ENCODE results near the gene MYO5B. TPM values are rescaled to one million over a fixed set of nuclear protein-coding genes. Genes with fewer than 3 reads are reported as not detected.

Gene MYO5B
- total RNA-seq, 2 experiments from 2014 or later, result 0.02 TPM; not detected in 1

GRCh38 chr18:49861659-49862058, 333.3 kb downstream of the MYO5B start:
- CTCF ChIA-PET, result interaction anchor here (0.7 to 5.5 kb wide), 13 partner anchors 9 to 351 kb away, joined by 3 to 64 read pairs (median 4); partner anchors contain the start of gene LIPG
- Mint-ChIP-seq H3K9me3 (ENCODE audit: low read depth) (no peaks in the 10 kb centered on the region), H3K27me3 (peaks cover 3% of the 10 kb centered on the region), H3K4me1 (no peaks in the 10 kb centered on the region), H3K36me3 (no peaks in the 10 kb centered on the region), H3K4me3 (no peak overlapping the region), H3K27ac (no peak overlapping the region)
- no peak for ATAC-seq
- DNase-seq, result no peak

GRCh38 chr18:49859725-49860124, 335.2 kb downstream of the MYO5B start:
- no peak for DNase-seq
- Mint-ChIP-seq H3K36me3 (no peaks in the 10 kb centered on the region), H3K4me3 (no peak overlapping the region), H3K4me1 (no peaks in the 10 kb centered on the region), H3K27ac (no peak overlapping the region), H3K27me3 (peaks cover 3% of the 10 kb centered on the region), H3K9me3 (ENCODE audit: low read depth) (no peaks in the 10 kb centered on the region)
- CTCF ChIA-PET, result interaction anchor here (0.6 to 5.5 kb wide), 20 partner anchors 10 to 394 kb away, joined by 3 to 64 read pairs (median 5); partner anchors contain the start of gene C18orf32
- ATAC-seq, result no peak

GRCh38 chr18:49859021-49859359, 336.0 kb downstream of the MYO5B start:
- Mint-ChIP-seq H3K9me3 (ENCODE audit: low read depth) (no peaks in the 10 kb centered on the region), H3K36me3 (no peaks in the 10 kb centered on the region)
- no peak for DNase-seq

GRCh38 chr18:49858309-49859020, 336.5 kb downstream of the MYO5B start:
- no peaks in the 10 kb centered on the region for H3K4me1 Mint-ChIP-seq
- DNase-seq (peak; percentile 67), ATAC-seq (no peak)
- no peaks in the 10 kb centered on the region for H3K27me3 Mint-ChIP-seq
- no peaks in the 10 kb centered on the region for H3K36me3 Mint-ChIP-seq
- H3K27ac Mint-ChIP-seq, result no peak overlapping the region
- H3K9me3 Mint-ChIP-seq (ENCODE audit: low read depth), result no peaks in the 10 kb centered on the region
- CTCF ChIA-PET, result interaction anchor here (0.7 to 5.5 kb wide), 31 partner anchors 9 to 399 kb away, joined by 3 to 64 read pairs (median 5); partner anchors contain the start of gene C18orf32
- no peak overlapping the region for H3K4me3 Mint-ChIP-seq

More at GRCh38 chr18:49859021-49859359, 336.0 kb downstream of the MYO5B start:
- no peaks in the 10 kb centered on the region for H3K4me1 Mint-ChIP-seq
- CTCF ChIA-PET, result interaction anchor here (0.7 to 5.5 kb wide), 30 partner anchors 8 to 400 kb away, joined by 3 to 64 read pairs (median 5); partner anchors contain the start of gene C18orf32
- no peaks in the 10 kb centered on the region for H3K27me3 Mint-ChIP-seq
- no peak for ATAC-seq
- no peak overlapping the region for H3K27ac Mint-ChIP-seq
- H3K4me3 Mint-ChIP-seq, result no peak overlapping the region

GRCh38 chr18:49857708-49858107, 337.2 kb downstream of the MYO5B start:
- no peak overlapping the region for H3K27ac Mint-ChIP-seq
- DNase-seq (no peak), ATAC-seq (no peak)
- CTCF ChIA-PET, result interaction anchor here (1.1 to 5.5 kb wide), 12 partner anchors 8 to 348 kb away, joined by 3 to 64 read pairs (median 6); no protein-coding TSS in a partner anchor
- no peaks in the 10 kb centered on the region for H3K4me1 Mint-ChIP-seq
- no peaks in the 10 kb centered on the region for H3K9me3 Mint-ChIP-seq (ENCODE audit: low read depth)
- no peaks in the 10 kb centered on the region for H3K36me3 Mint-ChIP-seq
- H3K4me3 Mint-ChIP-seq, result no peak overlapping the region
- H3K27me3 Mint-ChIP-seq, result no peaks in the 10 kb centered on the region

- CTCF ChIA-PET, result interaction anchor here (0.6 to 2.7 kb wide), 3 partner anchors 304 to 353 kb away, joined by 4 to 12 read pairs (median 10); no protein-coding TSS in a partner anchor
- Mint-ChIP-seq H3K36me3 (no peaks in the 10 kb centered on the region), H3K27me3 (no peaks in the 10 kb centered on the region), H3K9me3 (ENCODE audit: low read depth) (no peaks in the 10 kb centered on the region), H3K27ac (no peak overlapping the region), H3K4me1 (no peaks in the 10 kb centered on the region), H3K4me3 (no peak overlapping the region)
- no peak for ATAC-seq
- DNase-seq, result no peak
These were observed 338.5 kb downstream of the MYO5B start for GRCh38 chr18:49856496-49856895.

GRCh38 chr18:49855711-49856415, 339.1 kb downstream of the MYO5B start:
- ATAC-seq (no peak), DNase-seq (no peak)
- Mint-ChIP-seq H3K36me3 (no peaks in the 10 kb centered on the region), H3K4me1 (no peaks in the 10 kb centered on the region), H3K27ac (no peak overlapping the region), H3K4me3 (no peak overlapping the region), H3K9me3 (ENCODE audit: low read depth) (no peaks in the 10 kb centered on the region), H3K27me3 (no peaks in the 10 kb centered on the region)
- CTCF ChIA-PET, result interaction anchor here (2.3 kb wide), 1 partner anchor 345 kb away, joined by 12 read pairs; no protein-coding TSS in a partner anchor

GRCh38 chr18:49854681-49855080, 340.3 kb downstream of the MYO5B start:
- no peak overlapping the region for H3K27ac Mint-ChIP-seq
- no peaks in the 10 kb centered on the region for H3K9me3 Mint-ChIP-seq (ENCODE audit: low read depth)
- no peak for DNase-seq
- no peak overlapping the region for H3K4me3 Mint-ChIP-seq
- ATAC-seq, result no peak
- CTCF ChIA-PET, result interaction anchor here (0.7 to 2.3 kb wide), 2 partner anchors 295 to 344 kb away, joined by 3 to 12 read pairs; no protein-coding TSS in a partner anchor
- H3K27me3 Mint-ChIP-seq, result no peaks in the 10 kb centered on the region
- no peaks in the 10 kb centered on the region for H3K4me1 Mint-ChIP-seq
- H3K36me3 Mint-ChIP-seq, result no peaks in the 10 kb centered on the region

GRCh38 chr18:49853436-49853835, 341.5 kb downstream of the MYO5B start:
- peaks cover under 1% of the 10 kb centered on the region for H3K27me3 Mint-ChIP-seq
- ATAC-seq (no peak), DNase-seq (no peak)
- CTCF ChIA-PET, result interaction anchor here (1.0 kb wide), 1 partner anchor 9 kb away, joined by 3 read pairs; no protein-coding TSS in a partner anchor
- H3K9me3 Mint-ChIP-seq (ENCODE audit: low read depth), result no peaks in the 10 kb centered on the region
- no peak overlapping the region for H3K4me3 Mint-ChIP-seq
- H3K4me1 Mint-ChIP-seq, result no peaks in the 10 kb centered on the region
- no peaks in the 10 kb centered on the region for H3K36me3 Mint-ChIP-seq
- no peak overlapping the region for H3K27ac Mint-ChIP-seq

GRCh38 chr18:49853011-49853410, 341.9 kb downstream of the MYO5B start:
- H3K9me3 Mint-ChIP-seq (ENCODE audit: low read depth), result no peaks in the 10 kb centered on the region
- peaks cover 3% of the 10 kb centered on the region for H3K27me3 Mint-ChIP-seq
- H3K4me1 Mint-ChIP-seq, result no peaks in the 10 kb centered on the region
- DNase-seq (no peak), ATAC-seq (no peak)
- H3K36me3 Mint-ChIP-seq, result no peaks in the 10 kb centered on the region
- CTCF ChIA-PET, result interaction anchor here (1.0 kb wide), 1 partner anchor 9 kb away, joined by 3 read pairs; no protein-coding TSS in a partner anchor
- no peak overlapping the region for H3K27ac Mint-ChIP-seq
- H3K4me3 Mint-ChIP-seq, result no peak overlapping the region

- H3K27me3 Mint-ChIP-seq, result peaks cover 3% of the 10 kb centered on the region
- ATAC-seq, result no peak
- H3K4me3 Mint-ChIP-seq, result no peak overlapping the region
- DNase-seq, result no peak
- H3K9me3 Mint-ChIP-seq (ENCODE audit: low read depth), result no peaks in the 10 kb centered on the region
- no peaks in the 10 kb centered on the region for H3K36me3 Mint-ChIP-seq
- H3K4me1 Mint-ChIP-seq, result no peaks in the 10 kb centered on the region
- no peak overlapping the region for H3K27ac Mint-ChIP-seq
- CTCF ChIA-PET, result interaction anchor here (0.6 kb wide), 1 partner anchor 264 kb away, joined by 3 read pairs; no protein-coding TSS in a partner anchor
These were observed 343.3 kb downstream of the MYO5B start for GRCh38 chr18:49851624-49852023.

- Mint-ChIP-seq H3K27ac (no peak overlapping the region), H3K9me3 (ENCODE audit: low read depth) (no peaks in the 10 kb centered on the region), H3K27me3 (peaks cover 3% of the 10 kb centered on the region), H3K4me1 (no peaks in the 10 kb centered on the region), H3K36me3 (no peaks in the 10 kb centered on the region), H3K4me3 (no peak overlapping the region)
- no peak for ATAC-seq
- CTCF ChIA-PET, result no interaction called here
- no peak for DNase-seq
These were observed 344.3 kb downstream of the MYO5B start for GRCh38 chr18:49850636-49851035.
